ENCODE measurements around the gene PATL1.
A peak's percentile ranks its signal among the peaks of the same experiment; 100 is the strongest.
"Not testable (repeated sequence)": the region's sequence is repeated elsewhere in the genome, so short reads cannot be mapped to it uniquely, and the experiment has no call there.

Gene PATL1, protein sequence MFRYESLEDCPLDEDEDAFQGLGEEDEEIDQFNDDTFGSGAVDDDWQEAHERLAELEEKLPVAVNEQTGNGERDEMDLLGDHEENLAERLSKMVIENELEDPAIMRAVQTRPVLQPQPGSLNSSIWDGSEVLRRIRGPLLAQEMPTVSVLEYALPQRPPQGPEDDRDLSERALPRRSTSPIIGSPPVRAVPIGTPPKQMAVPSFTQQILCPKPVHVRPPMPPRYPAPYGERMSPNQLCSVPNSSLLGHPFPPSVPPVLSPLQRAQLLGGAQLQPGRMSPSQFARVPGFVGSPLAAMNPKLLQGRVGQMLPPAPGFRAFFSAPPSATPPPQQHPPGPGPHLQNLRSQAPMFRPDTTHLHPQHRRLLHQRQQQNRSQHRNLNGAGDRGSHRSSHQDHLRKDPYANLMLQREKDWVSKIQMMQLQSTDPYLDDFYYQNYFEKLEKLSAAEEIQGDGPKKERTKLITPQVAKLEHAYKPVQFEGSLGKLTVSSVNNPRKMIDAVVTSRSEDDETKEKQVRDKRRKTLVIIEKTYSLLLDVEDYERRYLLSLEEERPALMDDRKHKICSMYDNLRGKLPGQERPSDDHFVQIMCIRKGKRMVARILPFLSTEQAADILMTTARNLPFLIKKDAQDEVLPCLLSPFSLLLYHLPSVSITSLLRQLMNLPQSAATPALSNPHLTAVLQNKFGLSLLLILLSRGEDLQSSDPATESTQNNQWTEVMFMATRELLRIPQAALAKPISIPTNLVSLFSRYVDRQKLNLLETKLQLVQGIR

DNA sequence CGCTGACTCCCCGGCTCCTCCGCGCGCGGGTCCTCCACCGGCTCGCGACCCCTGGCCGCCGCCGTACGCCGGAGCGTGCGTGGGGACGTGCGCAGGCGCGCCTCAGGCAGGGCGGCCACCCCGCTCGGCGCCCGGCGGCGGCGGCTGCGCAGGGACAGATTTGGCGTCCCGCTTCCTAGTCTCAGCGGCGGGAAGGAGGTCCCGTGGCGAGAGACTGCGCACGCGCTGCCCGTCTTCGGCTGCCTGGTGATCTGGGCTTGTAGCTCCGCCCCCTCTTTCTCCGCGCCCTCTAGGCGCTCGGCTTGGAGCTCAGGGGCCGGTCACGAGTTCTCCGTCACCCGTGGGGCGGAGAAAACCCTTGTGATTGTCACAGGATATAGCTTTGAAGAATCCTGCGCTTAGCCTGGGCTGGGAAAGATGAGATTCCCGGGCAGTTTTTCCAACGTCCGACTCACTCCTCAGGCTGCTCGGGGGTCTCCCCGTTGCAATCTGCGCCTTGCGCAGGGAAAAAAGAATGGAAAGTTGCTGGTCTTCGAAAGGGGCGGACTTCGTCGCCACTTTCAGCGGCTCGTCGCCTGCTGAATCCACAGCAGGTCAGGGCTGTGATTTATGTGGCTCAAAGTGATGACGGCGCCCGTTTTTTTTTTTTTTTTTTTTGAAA is at the start of gene PATL1:
PATL1 (minus strand) TSS at position 88 of the 661 bp plus-strand sequence. CDS start 142 bp downstream, outside the sequence.
- peak; percentile 98 for DNase-seq

DNA sequence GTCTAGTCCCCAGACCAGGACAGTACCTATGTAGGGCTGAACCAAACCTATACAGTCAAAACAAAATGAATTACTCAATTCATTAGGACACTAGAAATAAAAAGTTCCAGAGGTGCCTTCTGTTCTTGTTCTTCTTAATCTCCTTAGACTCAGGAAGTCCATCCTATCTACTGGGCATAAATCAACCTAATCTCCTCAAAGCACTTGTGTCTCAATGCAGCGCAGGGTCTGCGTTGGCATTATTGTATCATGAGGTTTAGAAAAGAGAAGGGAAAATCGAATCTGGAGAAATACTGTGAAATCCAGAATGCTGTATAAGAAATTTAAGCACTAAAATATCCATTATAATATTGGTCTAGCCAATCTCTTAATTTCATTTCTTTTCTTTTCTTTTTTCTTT is 47.2 kb upstream of the PATL1 start:
- no peak for DNase-seq

DNA sequence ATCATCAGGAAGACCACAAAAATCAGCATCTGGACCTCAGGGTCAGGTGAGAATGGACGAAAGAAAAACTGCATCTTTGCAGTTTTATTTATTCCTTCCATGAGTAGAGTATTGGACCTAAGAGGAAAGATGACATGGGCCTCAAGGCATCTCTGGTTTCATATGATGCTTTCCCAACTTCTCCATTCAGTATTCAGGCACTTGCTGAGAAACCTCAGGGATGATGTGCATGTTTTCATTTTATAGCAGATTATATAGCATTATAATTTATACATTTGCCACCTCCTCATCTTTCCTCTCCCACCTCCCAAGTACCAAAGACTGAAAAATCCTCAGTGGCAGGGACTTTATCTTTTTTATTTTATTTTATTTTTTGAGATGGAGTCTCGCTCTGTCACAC is 44.9 kb upstream of the PATL1 start, which contains the start of gene OR10V1:
OR10V1 (minus strand) TSS at position 101 of the 400 bp plus-strand sequence; CDS start at position 101, 0 bp downstream.
- no peak for DNase-seq

DNA sequence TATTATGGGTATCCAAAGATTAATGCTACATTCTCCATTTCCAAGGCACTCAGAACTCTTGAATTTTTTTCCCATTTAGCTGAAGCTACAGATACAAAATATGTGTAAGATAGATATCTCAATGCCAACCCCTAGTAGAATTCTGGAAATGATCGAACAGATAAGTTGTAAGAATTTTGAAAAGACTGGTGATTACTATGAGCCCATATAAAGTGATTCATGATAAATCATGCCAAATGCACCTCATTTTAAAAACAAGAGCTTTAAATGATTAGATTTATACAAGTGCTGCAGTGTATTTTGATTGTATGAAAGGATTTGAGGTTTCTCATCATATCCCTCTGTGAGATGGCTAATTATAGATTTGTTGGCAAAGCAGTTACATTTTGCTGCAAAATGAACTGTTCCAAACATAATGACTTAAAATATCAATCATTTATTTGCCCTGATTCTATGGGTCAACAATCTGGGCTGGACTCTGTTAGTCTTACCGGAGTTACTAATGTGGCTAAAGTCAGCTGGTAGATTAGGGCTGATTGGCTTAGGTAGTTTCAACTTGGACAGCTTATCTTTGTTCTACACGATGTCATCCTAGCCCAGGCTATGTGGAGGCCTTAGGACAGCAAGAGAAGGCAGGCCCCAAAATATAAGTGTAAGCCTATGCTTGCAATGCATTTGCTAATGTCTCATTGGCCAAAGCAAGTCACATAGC is 41.5 kb upstream of the PATL1 start:
- no peak for DNase-seq

DNA sequence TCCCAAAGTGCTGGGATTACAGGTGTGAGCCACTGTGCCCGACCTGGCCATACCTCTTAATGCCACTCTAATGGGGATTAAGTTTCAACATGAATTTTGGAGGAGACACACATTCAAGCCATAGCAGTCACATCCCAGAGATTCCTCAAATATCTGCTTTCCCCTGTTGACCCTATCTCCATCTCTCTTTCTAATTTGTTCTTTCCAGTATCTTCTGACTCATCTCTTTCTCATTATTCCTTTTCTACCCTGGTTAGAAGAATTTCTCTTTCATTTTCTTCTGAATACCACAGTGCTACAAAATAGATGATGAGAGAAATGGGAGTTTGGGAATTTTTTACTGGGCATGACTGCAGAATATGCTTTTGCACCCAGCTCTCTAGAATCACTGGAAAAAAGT is 39.7 kb upstream of the PATL1 start:
- DNase-seq, result peak; percentile 35

DNA sequence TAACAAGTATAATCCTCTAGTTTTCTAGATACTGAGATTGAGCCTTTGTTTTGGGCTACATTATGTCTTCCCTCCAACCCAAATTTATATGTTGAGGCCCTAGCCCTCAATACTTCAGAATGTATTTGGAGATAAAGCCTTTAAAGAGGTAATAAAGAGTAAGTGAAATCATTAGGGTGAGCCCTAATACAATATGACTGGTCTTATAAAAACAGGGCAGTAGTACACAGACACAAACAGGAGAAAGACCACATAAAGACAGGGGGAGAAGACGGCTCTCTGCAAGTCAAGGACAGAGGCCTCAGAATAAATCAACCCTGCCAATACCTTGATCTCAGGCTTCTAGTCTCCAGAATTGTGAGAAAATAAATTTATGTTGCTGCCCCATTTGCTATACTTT is 38.5 kb upstream of the PATL1 start:
- no peak for DNase-seq

DNA sequence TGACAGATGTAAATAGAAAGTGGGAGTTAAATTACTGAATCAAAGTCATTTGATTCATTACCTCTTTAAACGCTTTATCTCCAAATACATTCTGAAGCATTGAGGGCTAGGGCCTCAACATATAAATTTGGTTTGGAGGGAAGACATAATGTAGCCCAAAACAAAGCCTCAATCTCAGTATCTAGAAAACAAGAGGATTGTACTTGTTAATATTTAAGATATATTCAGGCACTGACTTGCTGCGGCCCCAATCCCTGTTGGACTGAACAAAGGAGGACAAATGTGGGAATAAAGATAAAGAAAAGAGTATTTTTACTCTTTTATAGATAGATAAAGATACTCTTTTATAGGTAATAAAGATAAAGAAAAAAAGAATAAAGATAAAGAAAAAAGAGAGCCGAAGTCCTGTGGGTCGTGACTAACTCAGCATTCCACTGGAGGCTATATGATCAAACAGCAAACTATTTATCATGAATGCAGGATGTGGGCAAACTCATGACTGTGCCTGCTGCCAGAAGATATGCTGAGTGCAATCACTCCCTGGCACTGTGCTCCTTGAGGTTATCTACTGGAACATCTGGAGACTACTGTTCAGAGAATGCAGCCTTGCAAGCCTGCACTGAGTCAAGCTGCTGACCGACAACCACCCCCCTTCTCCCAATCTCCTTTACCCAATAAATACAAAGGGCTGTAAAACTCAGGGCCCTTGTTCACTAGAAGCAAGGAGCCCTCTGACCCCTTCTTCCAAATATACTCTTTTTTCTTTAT is 37.9 kb upstream of the PATL1 start:
- DNase-seq, result peak; percentile 83

DNA sequence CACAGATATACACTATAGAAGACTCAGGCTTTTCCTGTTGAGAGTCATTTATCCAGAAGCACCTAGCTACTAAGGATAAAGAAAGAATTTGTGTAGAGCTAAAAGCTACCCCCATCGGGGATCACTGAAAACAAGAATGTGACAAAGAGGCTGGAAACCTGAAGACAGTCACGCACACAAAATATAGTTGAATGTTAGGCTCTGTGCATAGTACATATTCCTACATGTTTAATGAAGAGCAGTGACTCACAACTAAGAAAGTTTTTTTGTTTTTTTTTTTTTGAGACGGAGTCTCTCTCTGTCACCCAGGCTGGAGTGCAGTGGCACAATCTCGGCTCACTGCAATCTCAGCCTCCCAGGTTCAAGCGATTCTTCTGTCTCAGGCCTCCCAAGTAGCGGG is 36.5 kb upstream of the PATL1 start:
- peak; percentile 6 for DNase-seq

DNA sequence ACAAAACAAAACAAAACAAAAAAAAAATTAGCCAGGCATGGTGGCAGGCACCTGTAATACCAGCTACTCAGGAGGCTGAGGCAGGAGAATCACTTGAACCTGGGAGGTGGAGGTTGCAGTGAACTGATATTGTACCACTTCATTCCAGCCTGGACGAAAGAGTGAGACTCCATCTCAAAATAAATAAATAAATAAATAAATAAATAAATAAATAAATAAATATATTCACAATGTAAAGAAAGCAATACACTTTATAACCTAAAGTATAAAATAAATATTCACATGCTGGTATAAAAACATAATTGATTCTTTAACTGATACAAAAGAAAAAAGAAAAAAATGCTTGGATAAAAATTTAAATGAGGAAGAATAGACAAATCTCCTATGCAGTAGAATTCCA is 34.7 kb upstream of the PATL1 start:
- not testable (repeated sequence) for DNase-seq

DNA sequence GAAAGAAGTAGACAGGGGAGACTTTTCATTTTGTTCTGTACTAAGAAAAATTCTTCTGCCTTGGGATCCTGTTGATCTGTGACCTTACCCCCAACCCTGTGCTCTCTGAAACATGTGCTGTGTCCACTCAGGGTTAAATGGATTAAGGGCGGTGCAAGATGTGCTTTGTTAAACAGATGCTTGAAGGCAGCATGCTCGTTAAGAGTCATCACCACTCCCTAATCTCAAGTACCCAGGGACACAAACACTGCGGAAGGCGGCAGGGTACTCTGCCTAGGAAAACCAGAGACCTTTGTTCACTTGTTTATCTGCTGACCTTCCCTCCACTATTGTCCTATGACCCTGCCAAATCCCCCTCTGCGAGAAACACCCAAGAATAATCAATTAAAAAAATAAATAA is 31.3 kb upstream of the PATL1 start:
- DNase-seq, result not testable (repeated sequence)

DNA sequence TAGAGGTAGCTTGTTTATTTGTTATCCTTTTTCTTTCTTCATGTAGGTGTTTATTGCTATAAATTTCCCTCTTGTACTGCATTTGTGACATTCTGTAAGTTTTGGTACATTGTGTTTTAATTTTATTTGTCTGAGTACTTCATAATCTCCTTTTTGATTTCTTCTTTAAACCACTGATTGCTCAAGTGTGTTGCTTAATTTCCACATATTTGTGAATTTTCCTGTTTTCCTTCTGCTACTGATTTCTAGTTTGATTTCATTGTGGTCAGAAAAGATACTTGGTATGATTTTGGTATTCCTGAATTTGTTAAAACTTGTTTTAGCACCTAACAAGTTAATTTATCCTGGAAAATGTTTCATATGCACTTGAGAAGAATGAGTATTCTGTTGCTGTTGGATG is 29.7 kb upstream of the PATL1 start:
- no peak for DNase-seq

DNA sequence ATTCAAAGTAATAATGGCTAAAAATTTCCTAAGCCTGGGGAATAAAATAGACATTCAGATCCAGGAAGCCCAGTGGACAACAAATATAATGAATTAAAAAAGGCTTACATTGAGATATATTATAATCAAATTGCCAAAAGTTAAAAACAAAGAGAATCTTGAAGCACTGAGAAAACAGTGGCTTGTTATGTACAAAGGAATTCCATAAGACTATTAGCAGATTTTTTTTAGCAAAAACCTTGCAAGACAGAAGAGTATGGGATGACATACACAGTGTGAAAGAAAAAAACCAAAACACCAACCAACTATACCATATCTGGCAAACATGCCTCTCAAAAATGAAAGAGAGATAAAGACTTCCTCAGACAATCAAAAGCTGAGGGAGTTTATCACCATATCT is 24.1 kb upstream of the PATL1 start:
- no peak for DNase-seq

DNA sequence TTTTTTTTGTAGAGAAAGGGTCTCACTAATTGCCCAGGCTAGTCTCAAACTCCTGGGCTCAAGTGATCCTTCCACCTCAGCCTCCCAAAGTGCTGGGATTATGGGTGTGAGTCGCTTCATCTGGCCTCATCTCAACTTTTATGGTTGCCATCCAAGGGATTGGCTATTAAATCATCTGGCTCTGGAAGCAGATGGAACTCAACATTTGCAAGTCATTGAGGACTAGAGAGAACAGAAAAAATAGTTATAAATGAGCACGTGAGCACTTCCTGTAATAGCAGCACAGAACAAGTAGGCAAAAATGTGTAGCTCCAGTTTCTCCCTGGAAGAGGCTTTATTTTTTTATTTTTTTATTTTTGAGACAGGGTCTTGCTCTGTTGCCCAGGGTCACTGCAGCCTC is 22.3 kb upstream of the PATL1 start:
- DNase-seq, result no peak

DNA sequence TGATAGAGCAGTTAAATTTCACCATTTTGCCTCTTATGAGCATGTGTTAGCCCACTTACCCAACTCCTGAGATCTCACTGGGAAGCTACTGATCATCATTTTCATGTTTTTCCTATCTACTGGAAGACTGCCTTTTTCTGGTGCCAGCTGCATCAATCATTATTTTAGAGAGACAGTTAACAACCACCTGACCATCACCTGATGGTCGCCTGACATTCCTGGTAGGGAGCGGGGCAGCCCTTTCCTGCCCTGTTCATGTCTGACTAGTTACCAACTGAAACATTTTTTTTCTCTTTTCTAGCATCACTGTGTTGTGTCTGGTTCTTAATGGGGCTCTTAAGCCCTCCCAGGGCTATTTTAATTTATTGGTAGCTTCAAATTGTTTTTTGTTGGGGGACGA is 20.2 kb upstream of the PATL1 start:
- DNase-seq, result no peak

DNA sequence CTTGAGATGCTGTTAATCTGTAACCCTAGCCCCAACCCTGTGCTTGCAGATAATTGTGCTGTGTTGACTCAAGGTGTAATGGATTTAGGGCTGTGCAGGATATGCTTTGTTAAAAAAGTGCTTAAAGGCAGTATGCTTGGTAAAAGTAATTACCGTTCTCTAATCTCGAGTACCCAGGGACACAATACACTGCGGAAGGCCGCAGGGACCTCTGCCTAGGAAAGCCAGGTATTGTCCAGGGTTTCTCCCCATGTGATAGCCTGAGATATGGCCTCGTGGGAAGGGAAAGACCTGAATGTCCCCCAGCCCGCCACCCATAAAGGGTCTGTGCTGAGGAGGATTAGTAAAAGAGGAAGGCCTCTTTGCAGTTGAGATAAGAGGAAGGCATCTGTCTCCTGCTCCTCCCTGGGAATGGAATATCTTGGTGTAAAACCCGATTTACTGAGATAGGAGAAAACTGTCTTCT is 12.5 kb upstream of the PATL1 start:
- DNase-seq, result not testable (repeated sequence)

DNA sequence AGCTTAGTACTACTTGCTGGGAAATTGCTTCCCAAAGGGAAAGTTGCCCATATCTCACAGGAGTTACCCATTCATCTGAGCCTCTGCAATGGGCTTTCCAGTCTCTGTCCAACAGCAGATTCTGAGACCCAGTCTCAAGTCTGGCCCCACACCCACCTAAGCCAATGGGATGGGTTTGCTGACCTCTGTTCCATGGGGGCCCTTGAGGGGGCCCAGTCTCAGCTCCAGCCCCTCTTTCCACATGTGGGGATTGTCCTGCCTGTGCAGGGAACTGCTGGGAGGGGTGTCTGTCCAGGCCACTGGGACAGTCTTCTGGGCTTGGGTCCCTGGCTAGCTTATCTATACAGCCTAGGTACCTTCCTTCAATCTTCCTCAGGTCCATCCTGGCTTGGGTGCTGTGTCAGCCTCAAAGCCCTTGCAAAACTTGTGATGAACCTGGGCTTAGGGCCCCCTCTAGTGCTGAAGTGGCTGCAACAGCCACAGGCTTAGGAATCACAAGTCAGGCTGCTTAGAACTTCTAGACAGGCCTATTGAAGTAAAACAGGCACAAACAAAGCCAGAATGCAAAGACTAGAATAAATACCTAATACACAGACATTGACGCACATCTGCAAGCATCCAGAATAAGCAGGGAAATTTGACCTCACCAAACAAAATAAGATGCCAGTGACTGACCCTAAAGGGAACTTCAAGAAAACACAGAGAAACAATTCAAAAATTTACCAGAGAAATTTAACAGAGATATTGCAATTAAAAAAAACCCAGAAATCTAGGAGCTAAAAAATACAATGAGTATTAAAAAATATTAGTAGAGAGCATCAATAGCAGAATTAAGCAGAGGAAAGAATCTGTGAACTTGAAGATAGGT is 11.7 kb upstream of the PATL1 start:
- peak; percentile 80 for DNase-seq

DNA sequence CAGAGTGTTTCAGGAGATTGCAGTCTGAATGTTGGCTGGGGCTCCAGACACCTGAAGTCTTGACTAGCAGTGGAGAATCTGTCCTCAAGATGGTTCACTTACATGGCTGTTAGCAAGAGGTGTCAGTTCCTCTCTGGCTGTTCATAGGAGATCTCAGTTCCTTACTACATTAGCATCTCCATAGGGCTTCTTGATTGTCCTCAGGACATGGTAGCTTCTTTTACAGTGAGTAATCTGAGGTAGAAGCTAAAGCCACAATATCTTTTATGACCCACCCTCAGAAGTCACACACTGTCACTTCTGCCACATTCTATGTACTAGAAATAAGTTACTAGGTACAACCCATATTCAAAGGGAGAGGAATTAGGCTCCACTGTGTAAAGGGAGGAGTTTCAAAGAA is 10.5 kb upstream of the PATL1 start:
- DNase-seq, result no peak

DNA sequence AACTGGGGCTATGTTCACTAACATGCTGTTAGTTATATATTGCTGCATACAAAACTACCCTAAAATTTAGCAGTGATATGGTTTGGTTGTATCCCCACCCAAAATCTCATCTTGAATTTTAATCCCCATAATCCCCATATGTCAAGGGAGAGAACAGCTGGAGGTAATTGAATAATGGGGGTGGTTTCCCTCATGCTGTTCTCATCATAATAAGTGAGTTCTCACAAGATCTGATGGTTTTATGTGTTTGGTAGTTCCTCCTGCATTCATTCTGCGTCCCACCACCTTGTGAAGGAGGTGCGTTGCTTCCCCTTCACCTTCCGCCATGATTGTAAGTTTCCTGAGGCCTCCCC is 10.0 kb upstream of the PATL1 start:
- no peak for DNase-seq

DNA sequence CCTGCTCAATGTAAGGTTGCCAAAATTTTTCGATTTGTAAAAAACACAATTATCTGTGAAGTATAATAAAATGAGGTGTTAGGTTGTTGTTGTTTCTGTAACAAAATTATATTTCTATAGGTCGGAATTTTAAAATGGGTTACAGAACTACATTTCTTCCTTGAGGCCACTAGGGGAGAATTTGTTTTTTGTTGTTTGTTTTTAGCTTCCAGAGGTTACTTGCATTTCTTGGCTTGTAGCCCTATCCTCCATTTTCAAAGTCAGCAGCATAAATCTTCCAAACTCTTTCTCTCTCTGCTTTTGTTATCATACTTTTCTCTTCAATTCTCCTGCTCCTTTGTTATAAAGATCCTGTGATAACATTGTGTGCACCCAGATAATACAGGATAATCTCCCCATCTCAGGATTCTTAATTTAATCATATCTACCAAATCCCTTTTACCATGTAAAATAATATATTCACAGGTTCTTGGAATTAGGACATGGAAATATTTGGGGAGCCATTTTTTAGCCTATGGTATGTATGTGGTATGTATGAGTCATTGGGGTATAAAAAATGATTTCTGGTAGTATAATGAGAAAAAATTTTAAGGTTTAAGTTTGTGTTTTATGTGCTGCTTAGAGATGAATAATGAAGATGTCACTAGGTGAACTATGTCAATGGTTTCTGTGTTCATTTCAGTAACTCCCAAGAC is 9.4 kb upstream of the PATL1 start:
- peak; percentile 36 for DNase-seq

DNA sequence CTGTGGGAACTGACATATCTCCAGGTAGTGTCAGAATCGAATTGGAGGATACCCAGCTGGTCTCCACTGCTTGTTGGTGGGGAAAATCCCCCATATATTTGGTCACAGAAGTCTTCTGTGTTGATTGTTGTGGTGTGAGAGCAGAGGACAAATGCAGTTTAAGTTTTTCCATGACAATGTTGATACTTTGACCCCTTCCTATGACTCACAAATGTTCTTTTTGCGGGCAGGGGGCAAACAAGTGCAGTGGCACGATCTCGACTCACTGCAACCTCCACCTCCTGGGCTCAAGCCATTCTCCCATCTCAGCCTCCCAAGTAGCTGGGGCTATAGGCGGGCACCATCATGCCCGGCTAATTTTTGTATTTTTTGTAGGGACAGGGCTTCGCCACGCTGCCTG is 7.4 kb upstream of the PATL1 start:
- DNase-seq, result no peak
